Panc1 (cell line): Measurements from ENCODE around the gene SCFD1.

ENCODE experiments used
- SIN3A ChIP-seq: IDR thresholded peaks from 2 replicates; pipeline ENCODE4 v1.6.1; 2012; ENCODE audit warnings: low read depth, mild to moderate bottlenecking, low read length, moderate library complexity, borderline replicate concordance; ENCODE audit not compliant: insufficient read depth
- TF ChIP-seq, protein P1 (sequence below): fragments of 450-650 bp; IDR thresholded peaks from 2 replicates; pipeline ENCODE4 v1.5.1; 2017; ENCODE audit warnings: mild to moderate bottlenecking

DNA sequence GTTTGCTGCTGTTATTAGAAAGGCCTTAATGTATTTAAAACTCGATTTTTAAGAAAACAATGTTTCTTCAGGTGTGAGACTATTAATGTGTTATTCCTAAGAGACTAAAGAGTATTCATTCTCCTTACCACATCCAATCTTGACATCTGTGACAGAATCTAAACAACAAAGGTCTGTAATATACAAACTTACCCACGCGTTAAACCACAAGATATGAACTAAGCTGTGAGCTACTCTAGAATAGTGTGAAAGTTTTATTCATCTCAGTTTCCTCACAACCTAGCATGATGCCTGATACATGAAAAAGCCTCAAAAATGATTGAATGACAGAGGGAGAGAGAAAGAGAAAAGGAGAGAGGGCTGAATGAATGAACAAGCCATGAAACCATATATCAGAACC is 135.0 kb downstream of the SCFD1 start:
- TF ChIP-seq, protein P1, sequence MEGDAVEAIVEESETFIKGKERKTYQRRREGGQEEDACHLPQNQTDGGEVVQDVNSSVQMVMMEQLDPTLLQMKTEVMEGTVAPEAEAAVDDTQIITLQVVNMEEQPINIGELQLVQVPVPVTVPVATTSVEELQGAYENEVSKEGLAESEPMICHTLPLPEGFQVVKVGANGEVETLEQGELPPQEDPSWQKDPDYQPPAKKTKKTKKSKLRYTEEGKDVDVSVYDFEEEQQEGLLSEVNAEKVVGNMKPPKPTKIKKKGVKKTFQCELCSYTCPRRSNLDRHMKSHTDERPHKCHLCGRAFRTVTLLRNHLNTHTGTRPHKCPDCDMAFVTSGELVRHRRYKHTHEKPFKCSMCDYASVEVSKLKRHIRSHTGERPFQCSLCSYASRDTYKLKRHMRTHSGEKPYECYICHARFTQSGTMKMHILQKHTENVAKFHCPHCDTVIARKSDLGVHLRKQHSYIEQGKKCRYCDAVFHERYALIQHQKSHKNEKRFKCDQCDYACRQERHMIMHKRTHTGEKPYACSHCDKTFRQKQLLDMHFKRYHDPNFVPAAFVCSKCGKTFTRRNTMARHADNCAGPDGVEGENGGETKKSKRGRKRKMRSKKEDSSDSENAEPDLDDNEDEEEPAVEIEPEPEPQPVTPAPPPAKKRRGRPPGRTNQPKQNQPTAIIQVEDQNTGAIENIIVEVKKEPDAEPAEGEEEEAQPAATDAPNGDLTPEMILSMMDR: no peak
- TF ChIP-seq SIN3A: no peak
